HCT116 (cell line): ENCODE measurements around the gene ORC2. TPM values are rescaled to one million over a fixed set of nuclear protein-coding genes. Genes with fewer than 3 reads are reported as not detected.

Experiments
- ATAC-seq: fragments of 200-7000 bp; cut with Tn5 transposase; 2 replicates; pipeline ENCODE4 v1.9.1; 2020; ENCODE audit warnings: mild to moderate bottlenecking, moderate library complexity
- BruUV-seq: library from RNA; stranded (reverse); fragments of 400-500 nt; replicated peaks from 2 replicates; lab custom pipeline; 2021; lab: Mats Ljungman, UMichigan
- CTCF ChIA-PET: fragments of 300-600 bp; sonication (Branson Sonifier 250); formaldehyde crosslinking; loops from one replicate; lab custom pipeline; 2021; ENCODE audit warnings: antibody characterized with exemption; lab: Charles Lee
- POLR2A ChIA-PET: fragments of 300-600, 350-600 bp; sonication (Branson Sonifier 250); formaldehyde crosslinking; loops from one replicate; lab custom pipeline; 2021; ENCODE audit warnings: antibody characterized with exemption; lab: Charles Lee
- RAD21 ChIA-PET, 2 experiments: fragments of 300-600 bp; sonication (Branson Sonifier 250); formaldehyde crosslinking; loops; one replicate each; lab custom pipeline; 2023; ENCODE audit warnings: low total read pairs in 2 of 2; ENCODE audit not compliant: uncharacterized antibody in 2 of 2, unreplicated experiment in 2 of 2, low non-redundant PET in 1 of 2; lab: Charles Lee
- DNase-seq: peaks from one replicate; pipeline ENCODE4 v3.0.0-alpha.2; 2010; ENCODE audit warnings: low read depth, low spot score
- H2AFZ ChIP-seq: fragments of 200-600 bp; shearing (Covaris generic), sonication (generic); 2 replicates; pipeline ENCODE4 v1.6.1; 2017; ENCODE audit warnings: low read depth, mixed run types, mixed read lengths, antibody characterized with exemption, low read length; ENCODE audit not compliant: poor library complexity, severe bottlenecking
- H3K27ac ChIP-seq: 2 replicates; pipeline ENCODE4 v1.5.1; 2012; ENCODE audit warnings: low read depth, low read length
- H3K27me3 ChIP-seq: fragments of 200-600 bp; sonication (generic); 2 replicates; pipeline ENCODE4 v1.6.1; 2016; ENCODE audit warnings: mixed run types, low read length, mixed read lengths; ENCODE audit not compliant: insufficient read depth
- H3K36me3 ChIP-seq, 2 experiments: fragments of 200-500 bp in 1 of 2; fragments of 200-600 bp in 1 of 2; sonication (Bioruptor generic) in 1 of 2; sonication (generic) in 1 of 2; 2 replicates each; pipeline versions ENCODE4 v1.5.1 to v1.6.1; 2014 to 2016; ENCODE audit warnings: low read length in 2 of 2, inconsistent platforms in 1 of 2, mixed read lengths in 1 of 2, mixed run types in 1 of 2; ENCODE audit not compliant: insufficient read depth in 2 of 2, control insufficient read depth in 1 of 2
- H3K4me1 ChIP-seq, 2 experiments: fragments of 200-600 bp in 1 of 2; sonication (generic) in 1 of 2; 2 replicates each; pipeline versions ENCODE4 v1.5.1 to v1.6.1; 2012 to 2017; ENCODE audit warnings: low read length in 2 of 2, inconsistent platforms in 1 of 2, mild to moderate bottlenecking in 1 of 2, mixed read lengths in 1 of 2, mixed run types in 1 of 2, moderate library complexity in 1 of 2; ENCODE audit not compliant: insufficient read depth in 2 of 2, control insufficient read depth in 1 of 2
- H3K4me2 ChIP-seq: fragments of 200-600 bp; sonication (generic); 2 replicates; pipeline ENCODE4 v1.6.1; 2017; ENCODE audit warnings: mixed run types, low read length, mixed read lengths
- H3K4me3 ChIP-seq, 2 experiments: fragments of 200-600 bp in 1 of 2; sonication (generic) in 1 of 2; replicated peaks in 1 of 2; 2 replicates each; pipeline ENCODE4 v1.5.1; 2011 to 2016; ENCODE audit warnings: low read length in 2 of 2, control low read depth in 1 of 2, low read depth in 1 of 2, mild to moderate bottlenecking in 1 of 2, mixed read lengths in 1 of 2, mixed run types in 1 of 2
- H3K79me2 ChIP-seq: fragments of 200-600 bp; sonication (generic); 2 replicates; pipeline ENCODE4 v1.6.1; 2017; ENCODE audit warnings: mild to moderate bottlenecking, mixed run types, low read length, moderate library complexity, mixed read lengths; ENCODE audit not compliant: insufficient read depth
- H3K9ac ChIP-seq: fragments of 200-600 bp; sonication (generic); 2 replicates; pipeline ENCODE4 v1.6.1; 2016; ENCODE audit warnings: low read length, mixed read lengths
- H3K9me2 ChIP-seq: fragments of 200-600 bp; sonication (generic), shearing (Covaris generic); 2 replicates; pipeline ENCODE4 v1.6.1; 2017; ENCODE audit warnings: mixed run types, mild to moderate bottlenecking, moderate library complexity; ENCODE audit not compliant: insufficient read depth
- H3K9me3 ChIP-seq, 2 experiments: fragments of 200-500 bp in 1 of 2; fragments of 200-600 bp in 1 of 2; sonication (Bioruptor generic) in 1 of 2; sonication (generic) in 1 of 2; 2 replicates each; pipeline ENCODE4 v1.6.1; 2014 to 2017; ENCODE audit warnings: low read length in 2 of 2, mixed read lengths in 2 of 2, inconsistent platforms in 1 of 2, low read depth in 1 of 2, mild to moderate bottlenecking in 1 of 2, mixed run types in 1 of 2, moderate library complexity in 1 of 2; ENCODE audit not compliant: control insufficient read depth in 1 of 2, insufficient read depth in 1 of 2
- H4K20me1 ChIP-seq: fragments of 200-600 bp; sonication (generic), shearing (Covaris generic); 2 replicates; pipeline ENCODE4 v1.6.1; 2017; ENCODE audit warnings: mixed run types, mild to moderate bottlenecking, moderate library complexity; ENCODE audit not compliant: insufficient read depth
- CEBPB ChIP-seq: IDR thresholded peaks from 2 replicates; pipeline ENCODE4 v1.6.1; 2012; ENCODE audit warnings: low read depth
- ELF1 ChIP-seq: IDR thresholded peaks from 2 replicates; pipeline ENCODE4 v1.6.1; 2012; ENCODE audit warnings: low read depth, borderline replicate concordance
- EZH2phosphoT487 ChIP-seq: fragments of 200-600 bp; IDR thresholded peaks from 2 replicates; pipeline ENCODE4 v1.6.1; 2018; ENCODE audit warnings: antibody characterized with exemption, borderline replicate concordance
- FOSL1 ChIP-seq: IDR thresholded peaks from 2 replicates; pipeline ENCODE4 v1.6.1; 2012; ENCODE audit warnings: low read depth
- JUND ChIP-seq: IDR thresholded peaks from 2 replicates; pipeline ENCODE4 v1.6.1; 2012
- MAX ChIP-seq: IDR thresholded peaks from 2 replicates; pipeline ENCODE4 v1.6.1; 2012
- POLR2A ChIP-seq: IDR thresholded peaks from 2 replicates; pipeline ENCODE4 v1.7.0; 2011; ENCODE audit warnings: borderline replicate concordance; ENCODE audit not compliant: insufficient read depth, insufficient read length; ENCODE audit errors: extremely low read depth
- POLR2AphosphoS5 ChIP-seq: IDR thresholded peaks from 2 replicates; pipeline ENCODE4 v1.6.1; 2011; ENCODE audit warnings: mild to moderate bottlenecking, low read depth, low read length, moderate library complexity
- RAD21 ChIP-seq: IDR thresholded peaks from 2 replicates; pipeline ENCODE4 v1.6.1; 2012; ENCODE audit warnings: low read depth, mild to moderate bottlenecking
- SIN3A ChIP-seq: IDR thresholded peaks from 2 replicates; pipeline ENCODE4 v1.6.1; 2012; ENCODE audit warnings: low read depth
- ZFX ChIP-seq: fragments of 450-650 bp; IDR thresholded peaks from 2 replicates; pipeline ENCODE4 v1.6.1; 2017
- intact Hi-C: fragments of 100-400 bp; cut with micrococcal nuclease; formaldehyde crosslinking; loops from 2 replicates; pipeline ENCODE4 v1.10.0; 2022
- total RNA-seq: library from RNA; stranded (reverse); gene quantifications from one replicate; pipeline ENCODE4 v1.2.1, GENCODE V29; 2021; ENCODE audit not compliant: unreplicated experiment
- TF ChIP-seq, protein P1 (sequence below): IDR thresholded peaks from 2 replicates; pipeline ENCODE4 v1.6.1; 2012

Gene ORC2
- total RNA-seq, 1 experiment from 2014 or later = 51.9 TPM

- 0 out of 2 replicates have a peak, but pooled peaks cover 3% of the 10 kb centered on the region for H4K20me1 ChIP-seq
- H3K9me2 ChIP-seq = no peaks in the 10 kb centered on the region
- BruUV-seq = no TSS peak
- peak overlapping the region; percentile 90 to 96 for H3K4me3 ChIP-seq
- H3K9me3 ChIP-seq = no peaks in the 10 kb centered on the region
- RAD21 ChIA-PET = no interaction called here
- TF ChIP-seq JUND (no peak), ELF1 (no peak), POLR2A (no peak), SIN3A (no peak), RAD21 (no peak)
- intact Hi-C loops = loop anchor here (2.0 to 5.0 kb wide), 3 partner anchors 25 to 151 kb away; partner anchors contain the start of genes BZW1, NIF3L1 and PPIL3
- no peak overlapping the region for H2AFZ ChIP-seq
- peak overlapping the region; percentile 97 for H3K27ac ChIP-seq
- H3K36me3 ChIP-seq = peaks cover 20 to 32% of the 10 kb centered on the region in 2 experiments
- ATAC-seq (peak; percentile 28), DNase-seq (no peak)
- H3K9ac ChIP-seq = peak overlapping the region; percentile 94
- H3K27me3 ChIP-seq = no peaks in the 10 kb centered on the region
- peak overlapping the region; percentile 78 for H3K4me2 ChIP-seq
- peaks cover 56% of the 10 kb centered on the region for H3K79me2 ChIP-seq
- CTCF ChIA-PET = interaction anchor here (1.0 kb wide), 1 partner anchor 161 kb away, joined by 3 read pairs; no protein-coding TSS in a partner anchor
- H3K4me1 ChIP-seq = peaks cover 6 to 23% of the 10 kb centered on the region in 2 experiments; a peak in 3 of 4 replicates
- POLR2A ChIA-PET = interaction anchor here (1.0 to 2.7 kb wide), 7 partner anchors 19 to 287 kb away, joined by 3 to 19 read pairs (median 3); partner anchors contain the start of genes NIF3L1 and PPIL3
These were observed 99.7 kb downstream of the ORC2 start for GRCh38 chr2:200863782-200864175.

DNA sequence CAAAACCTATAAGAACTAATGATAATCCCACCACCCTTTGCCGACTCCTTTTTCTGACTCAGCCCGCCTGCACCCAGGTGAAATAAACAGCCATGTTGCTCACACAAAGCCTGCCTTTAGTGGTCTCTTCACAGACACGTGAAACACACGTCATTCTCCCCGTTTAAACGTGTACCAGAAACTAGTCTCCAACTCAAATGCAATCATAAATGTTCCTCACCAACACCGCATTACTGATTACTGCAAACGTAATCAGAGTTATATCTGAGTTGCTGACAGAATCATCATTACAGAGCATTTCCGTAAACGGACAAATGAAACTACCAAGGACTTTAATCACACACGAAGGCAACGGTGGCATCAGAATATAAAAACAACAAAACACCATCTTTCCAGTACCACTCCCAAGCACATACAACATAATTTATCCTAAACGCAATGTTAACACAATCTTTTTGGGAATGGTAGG, 100.9 kb downstream of the ORC2 start:
- Histone ChIP-seq H3K79me2 (peaks cover 69% of the 10 kb centered on the region), H3K9me2 (no peaks in the 10 kb centered on the region), H2AFZ (no peak overlapping the region), H3K9ac (peak overlapping the region; percentile 94), H3K4me2 (peak overlapping the region; percentile 78), H3K9me3 (no peaks in the 10 kb centered on the region), H3K36me3 (peaks cover 32 to 43% of the 10 kb centered on the region in 2 experiments), H3K27ac (peak overlapping the region; percentile 27), H3K4me1 (peaks cover 6 to 23% of the 10 kb centered on the region in 2 experiments; a peak in 3 of 4 replicates), H3K4me3 (peak overlapping the region; percentile 90 to 96), H4K20me1 (0 out of 2 replicates have a peak, but pooled peaks cover 3% of the 10 kb centered on the region)
- BruUV-seq = TSS peak; percentile 48
- ChIA-PET POLR2A (no interaction called here), RAD21 (no interaction called here)
- intact Hi-C loops = loop anchor here (5.0 kb wide), 1 partner anchor 50 kb away; the partner anchor contains the start of gene BZW1
- no peak for DNase-seq
- no peak for TF ChIP-seq RAD21
- TF ChIP-seq POLR2AphosphoS5 = no peak
- no peak for TF ChIP-seq FOSL1
- TF ChIP-seq, protein P1, sequence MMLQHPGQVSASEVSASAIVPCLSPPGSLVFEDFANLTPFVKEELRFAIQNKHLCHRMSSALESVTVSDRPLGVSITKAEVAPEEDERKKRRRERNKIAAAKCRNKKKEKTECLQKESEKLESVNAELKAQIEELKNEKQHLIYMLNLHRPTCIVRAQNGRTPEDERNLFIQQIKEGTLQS = no peak
- no peak for TF ChIP-seq MAX
- TF ChIP-seq EZH2phosphoT487 = no peak
- TF ChIP-seq CEBPB = no peak
- no peak for TF ChIP-seq ZFX
- TF ChIP-seq, all 23 proteins: peak for 0
- CTCF ChIA-PET = no interaction called here
- no peaks in the 10 kb centered on the region for H3K27me3 ChIP-seq
- no peak for ATAC-seq
